ENCODE results near the gene ROBO1. TPM values are rescaled to one million over a fixed set of nuclear protein-coding genes. Genes with fewer than 3 reads are reported as not detected.
"Not testable (repeated sequence)": the region's sequence is repeated elsewhere in the genome, so short reads cannot be mapped to it uniquely, and the experiment has no call there.

Gene ROBO1
- total and polyA plus RNA-seq, 2 of the 8 experiments (the other 6 are each of a cell fraction or from before 2014, with no cell fraction given) = 51.4 to 91.0 TPM

- H3K9ac ChIP-seq (replicated peaks in 1 of 4; ENCODE audit: extremely low read depth in 1 of 4, low read depth in 3 of 4, low read length in 3 of 4); H2AK5ac ChIP-seq (ENCODE audit: low read depth, low read length); H2BK5ac ChIP-seq (ENCODE audit: low read depth, low read length); H4K5ac ChIP-seq (ENCODE audit: insufficient read length, low read depth, low read length); H3K79me1 ChIP-seq (ENCODE audit: low read depth, low read length); H3K56ac ChIP-seq (replicated peaks; ENCODE audit: insufficient read length, low read depth, low read length); H2BK120ac ChIP-seq (replicated peaks; ENCODE audit: low read depth, low read length); H2AFZ ChIP-seq (ENCODE audit: low read length); DNase-seq (ENCODE audit: low read depth in 1 of 2, low spot score in 2 of 2); H3K4me3 ChIP-seq (ENCODE audit: extremely low read depth in 1 of 4, insufficient read depth in 2 of 4, low read depth in 3 of 4, low read length in 4 of 4); H3K27ac ChIP-seq (ENCODE audit: low read depth, low read length); H3K36me3 ChIP-seq (ENCODE audit: control insufficient read depth in 2 of 4, insufficient read depth in 4 of 4, low read length in 3 of 4); H4K91ac ChIP-seq (replicated peaks; ENCODE audit: insufficient read length, low read length); H3K9me3 ChIP-seq (ENCODE audit: insufficient read depth in 2 of 2, low read depth in 1 of 2, low read length in 1 of 2); H3K27me3 ChIP-seq (replicated peaks in 1 of 4; ENCODE audit: control insufficient read depth in 3 of 4, extremely low read depth in 1 of 4, insufficient read depth in 3 of 4, low read length in 3 of 4); H3K23ac ChIP-seq (ENCODE audit: insufficient read length); H3K4me1 ChIP-seq (replicated peaks in 1 of 4; ENCODE audit: control insufficient read depth in 3 of 4, insufficient read depth in 4 of 4, low read length in 3 of 4); H3K4ac ChIP-seq (replicated peaks; ENCODE audit: insufficient read length, low read depth, low read length); H3K14ac ChIP-seq (ENCODE audit: insufficient read length); H3K4me2 ChIP-seq (ENCODE audit: insufficient read depth in 1 of 2, low read depth in 2 of 2, low read length in 2 of 2); H3K23me2 ChIP-seq (ENCODE audit: low read depth, low read length); H2BK20ac ChIP-seq (ENCODE audit: low read length); POLR2A ChIA-PET (ENCODE audit: partially characterized antibody); H3K79me2 ChIP-seq (ENCODE audit: control insufficient read depth in 1 of 2, insufficient read depth in 2 of 2, low read length in 2 of 2); H2BK15ac ChIP-seq (ENCODE audit: low read length); H3K18ac ChIP-seq (ENCODE audit: extremely low read depth, low read length); H4K8ac ChIP-seq (ENCODE audit: extremely low read depth, insufficient read depth, low read length); H4K20me1 ChIP-seq (replicated peaks in 1 of 2; ENCODE audit: control insufficient read depth in 1 of 2, insufficient read depth in 2 of 2, low read length in 2 of 2); FAIRE-seq; H2BK12ac ChIP-seq (ENCODE audit: low read depth, low read length): not testable (repeated sequence)
- CTCF ChIA-PET (ENCODE audit: partially characterized antibody) = interaction anchor here (0.9 to 3.8 kb wide), 6 partner anchors 10 to 469 kb away, joined by 3 to 18 read pairs (median 4); no protein-coding TSS in a partner anchor
- WGBS, 2 experiments (ENCODE audit: extremely low coverage in 1 of 2, insufficient coverage in 1 of 2, insufficient read length in 1 of 2, insufficient replicate concordance in 2 of 2, low coverage in 1 of 2, low lambda C conversion rate in 2 of 2, missing lambda C conversion rate in 1 of 2) = 95% methylated on average over 12 of the region's 39 CpGs; no CpG with 5 or more reads in 1 of the 2 experiments
Observed at GRCh38 chr3:79502216-79502681, 265.5 kb downstream of the ROBO1 start.
